Fibroblast of lung (primary cell): ENCODE data around the gene SENP7. TPM values are rescaled to one million over a fixed set of nuclear protein-coding genes. Genes with fewer than 3 reads are reported as not detected.

Experiments
- DNase-seq, 2 donors: peaks; one replicate each; pipeline versions ENCODE4 v3.0.0 to v3.0.0-alpha.2; 2010; ENCODE audit warnings: low read depth in 2 of 2
- H2AFZ ChIP-seq: 2 replicates; pipeline ENCODE4 v1.5.1; 2012; ENCODE audit warnings: low read length, control low read depth, inconsistent platforms
- H3K27ac ChIP-seq: 2 replicates; pipeline ENCODE4 v1.5.1; 2011; ENCODE audit warnings: low read length, control low read depth; ENCODE audit not compliant: insufficient read depth
- H3K27me3 ChIP-seq: 2 replicates; pipeline ENCODE4 v1.5.1; 2011; ENCODE audit warnings: mild to moderate bottlenecking, low read length; ENCODE audit not compliant: control insufficient read depth, insufficient read depth
- H3K36me3 ChIP-seq: 2 replicates; pipeline ENCODE4 v1.5.1; 2011; ENCODE audit warnings: low read length; ENCODE audit not compliant: control insufficient read depth, insufficient read depth
- H3K4me1 ChIP-seq: 2 replicates; pipeline ENCODE4 v1.5.1; 2011; ENCODE audit warnings: low read length; ENCODE audit not compliant: control insufficient read depth, insufficient read depth; ENCODE audit errors: extremely low read depth
- H3K4me2 ChIP-seq: 2 replicates; pipeline ENCODE4 v1.5.1; 2011; ENCODE audit warnings: low read length, control low read depth; ENCODE audit not compliant: insufficient read depth; ENCODE audit errors: extremely low read depth
- H3K4me3 ChIP-seq, 4 experiments: fragments of 200-600 bp in 1 of 4; sonication (generic) in 1 of 4; replicated peaks in 1 of 4; 2 replicates each; pipeline ENCODE4 v1.5.1; 2011 to 2016; ENCODE audit warnings: low read length in 4 of 4, low read depth in 3 of 4, mild to moderate bottlenecking in 3 of 4, control low read depth in 2 of 4, inconsistent platforms in 1 of 4, mixed read lengths in 1 of 4; ENCODE audit not compliant: insufficient read depth in 1 of 4; ENCODE audit errors: control extremely low read depth in 1 of 4
- H3K79me2 ChIP-seq: 2 replicates; pipeline ENCODE4 v1.5.1; 2012; ENCODE audit warnings: mild to moderate bottlenecking, low read length, inconsistent platforms; ENCODE audit not compliant: control insufficient read depth, insufficient read depth
- H3K9ac ChIP-seq: 2 replicates; pipeline ENCODE4 v1.5.1; 2011; ENCODE audit warnings: mild to moderate bottlenecking, low read length, control low read depth; ENCODE audit not compliant: insufficient read depth
- H3K9me3 ChIP-seq: 2 replicates; pipeline ENCODE4 v1.5.1; 2012; ENCODE audit warnings: low read depth, low read length; ENCODE audit not compliant: control insufficient read depth, insufficient read depth
- H4K20me1 ChIP-seq: 2 replicates; pipeline ENCODE4 v1.5.1; 2011; ENCODE audit warnings: low read length; ENCODE audit not compliant: control insufficient read depth, insufficient read depth; ENCODE audit errors: extremely low read depth
- CTCF ChIP-seq, 2 donors: IDR thresholded peaks in 1 of 2; conservative IDR thresholded peaks in 1 of 2; 1 replicate in 1 of 2; 2 replicates in 1 of 2; pipeline ENCODE4 v1.5.1; 2011 to 2012; ENCODE audit warnings: low read length in 2 of 2, control low read depth in 1 of 2, inconsistent platforms in 1 of 2, low read depth in 1 of 2, mild to moderate bottlenecking in 1 of 2
- EZH2 ChIP-seq: IDR thresholded peaks from 2 replicates; pipeline ENCODE4 v1.5.1; 2012; ENCODE audit warnings: low read length, control low read depth, mild to moderate bottlenecking; ENCODE audit errors: missing control alignments
- polyA plus RNA-seq, 2 donors: library from polyadenylated mRNA; depleted of rRNA in 1 of 2; stranded (reverse) in 1 of 2; unstranded in 1 of 2; fragments of >200 nt; gene quantifications; 2 replicates each; pipeline ENCODE4 v1.2.1, GENCODE V29; 2011 to 2012; ENCODE audit warnings: missing spikeins in 1 of 2
- total RNA-seq: library from RNA; depleted of rRNA; stranded (reverse); fragments of >200 nt; gene quantifications from 2 replicates; pipeline ENCODE4 v1.2.1, GENCODE V29; 2014

SENP7 gene
- total and polyA plus RNA-seq, 2 donors (not counting 1 experiment from before 2014, with no cell fraction given): 7.2 to 16.5 TPM

GRCh38 chr3:101278727-101279126 is 234.3 kb downstream of the SENP7 start:
- Histone ChIP-seq H3K4me2 (no peak overlapping the region), H3K36me3 (no peaks in the 10 kb centered on the region), H3K79me2 (no peaks in the 10 kb centered on the region), H3K4me1 (peaks cover 2% of the 10 kb centered on the region), H3K27me3 (no peaks in the 10 kb centered on the region), H3K27ac (no peak overlapping the region), H3K9ac (no peak overlapping the region), H4K20me1 (no peaks in the 10 kb centered on the region), H2AFZ (no peak overlapping the region), H3K4me3 (no peak overlapping the region), H3K9me3 (no peaks in the 10 kb centered on the region)
- TF ChIP-seq CTCF (conservative IDR thresholded peaks at IDR 0.05 in 1 of 2, IDR thresholded peaks at IDR 0.05 in 1 of 2; ENCODE audit: low read depth in 1 of 2, low read length in 2 of 2) (no peak), EZH2 (no peak)
- no peak for DNase-seq

Other genes starting within 250 kb of the SENP7 start
- gene IMPG2, start 192.6 kb downstream of the SENP7 start, total RNA-seq: 0.33 and 0.51 TPM in 2 replicates
- 0.11 TPM in 2 replicates for gene IMPG2, start 192.6 kb downstream of the SENP7 start, polyA plus RNA-seq
- gene TRMT10C, start 48.7 kb upstream of the SENP7 start, total RNA-seq: 23.8 and 32.1 TPM in 2 replicates
- gene TRMT10C, start 48.7 kb upstream of the SENP7 start, polyA plus RNA-seq: 20.6 and 22.2 TPM in 2 replicates
- gene PCNP, start 61.0 kb upstream of the SENP7 start, total RNA-seq: 117 and 129 TPM in 2 replicates
- 103 and 116 TPM in 2 replicates for gene PCNP, start 61.0 kb upstream of the SENP7 start, polyA plus RNA-seq
- gene ZBTB11, start 163.9 kb upstream of the SENP7 start, total RNA-seq: 21.8 and 26.6 TPM in 2 replicates
- gene ZBTB11, start 163.9 kb upstream of the SENP7 start, polyA plus RNA-seq: 11.0 and 11.4 TPM in 2 replicates
- 1,821 and 4,072 TPM in 2 replicates for gene RPL24, start 173.5 kb upstream of the SENP7 start, total RNA-seq
- 768 and 864 TPM in 2 replicates for gene RPL24, start 173.5 kb upstream of the SENP7 start, polyA plus RNA-seq
- gene CEP97, start 211.4 kb upstream of the SENP7 start, total RNA-seq: 10.1 and 10.8 TPM in 2 replicates
- gene CEP97, start 211.4 kb upstream of the SENP7 start, polyA plus RNA-seq: 2.0 and 2.7 TPM in 2 replicates